ENCODE data around the gene C19orf25.

C19orf25 gene

GRCh38 chr19:1466461-1467214 lies 12.4 kb downstream of the C19orf25 start:
- no peak for DNase-seq (ENCODE audit: low read depth)

DNA sequence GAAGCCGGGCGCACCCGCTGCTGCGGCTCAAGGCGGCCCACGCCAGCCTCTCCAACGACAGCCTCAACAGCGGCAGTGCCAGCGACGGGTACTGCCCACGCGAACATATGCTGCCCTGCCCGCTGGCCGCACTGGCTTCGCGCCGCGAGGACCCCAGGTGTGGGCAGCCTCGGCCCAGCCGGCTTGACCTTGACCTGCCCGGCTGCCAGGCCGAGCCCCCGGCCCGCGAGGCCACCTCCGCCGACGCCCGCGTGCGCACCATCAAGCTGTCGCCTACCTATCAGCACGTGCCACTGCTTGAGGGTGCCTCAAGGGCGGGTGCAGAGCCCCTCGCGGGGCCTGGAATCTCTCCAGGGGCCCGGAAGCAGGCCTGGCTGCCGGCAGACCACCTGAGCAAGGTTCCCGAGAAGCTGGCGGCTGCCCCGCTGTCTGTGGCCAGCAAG lies 13.0 kb downstream of the C19orf25 start:
- DNase-seq (ENCODE audit: low read depth) = no peak

- peak; percentile 43 for DNase-seq (ENCODE audit: low read depth)
Observed at GRCh38 chr19:1465191-1466016, 13.6 kb downstream of the C19orf25 start.

DNA sequence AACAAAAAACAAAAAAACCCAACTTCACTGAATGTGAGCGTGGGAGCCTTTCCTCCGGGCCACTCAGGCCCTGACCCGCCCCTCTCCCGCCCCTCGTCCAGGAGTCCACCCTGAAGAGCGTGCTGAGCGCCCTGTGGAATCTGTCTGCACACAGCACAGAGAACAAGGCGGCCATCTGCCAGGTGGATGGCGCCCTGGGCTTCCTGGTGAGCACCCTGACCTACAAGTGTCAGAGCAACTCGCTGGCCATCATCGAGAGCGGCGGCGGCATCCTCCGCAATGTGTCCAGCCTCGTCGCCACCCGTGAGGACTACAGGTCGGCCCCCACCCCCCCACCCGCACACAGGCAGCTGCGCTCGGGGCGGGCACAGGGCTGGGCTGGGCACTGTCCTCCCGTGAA lies 17.2 kb downstream of the C19orf25 start:
- no peak for DNase-seq (ENCODE audit: low read depth)

DNA sequence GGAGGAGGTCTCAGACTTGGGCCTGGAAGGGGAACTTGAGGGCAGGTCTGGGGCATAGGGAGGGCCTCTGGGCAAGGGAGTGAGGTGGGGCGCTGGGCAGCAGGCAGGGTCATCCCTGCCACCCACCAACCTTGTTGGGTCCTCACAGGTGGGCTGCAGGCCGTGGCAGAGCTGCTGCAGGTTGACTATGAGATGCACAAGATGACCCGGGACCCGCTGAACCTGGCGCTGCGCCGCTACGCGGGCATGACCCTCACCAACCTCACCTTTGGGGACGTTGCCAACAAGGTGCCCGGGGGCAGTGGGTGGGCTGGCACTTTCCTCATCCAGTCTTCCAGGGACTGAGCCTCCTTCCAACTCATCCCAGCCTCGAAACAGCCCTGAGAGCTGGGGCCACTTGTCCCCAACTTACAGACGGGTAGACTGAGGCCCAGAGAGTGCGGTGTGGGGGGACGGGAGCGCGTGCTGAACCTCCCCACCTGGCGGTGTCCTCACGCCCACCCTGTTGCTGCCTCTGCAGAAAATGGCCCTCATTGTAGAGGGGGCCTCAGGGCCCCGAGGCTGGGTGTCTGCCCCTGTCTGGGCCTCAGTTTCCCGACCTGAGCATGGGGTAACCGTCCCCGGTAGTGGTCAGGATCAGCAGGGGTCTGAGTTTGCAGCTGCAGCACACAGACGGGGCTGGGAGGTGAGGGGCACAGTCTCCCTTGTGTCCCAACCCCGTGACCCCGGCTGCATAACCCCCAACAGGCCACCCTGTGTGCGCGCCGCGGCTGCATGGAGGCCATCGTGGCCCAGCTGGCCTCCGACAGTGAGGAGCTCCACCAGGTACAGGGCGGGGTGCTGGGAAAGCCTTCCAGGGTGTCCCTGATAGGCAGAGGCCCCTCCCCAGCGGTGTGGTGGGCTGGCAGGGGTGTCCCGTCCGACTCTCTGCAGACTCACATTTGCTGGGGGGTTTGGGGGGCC lies 18.7 kb downstream of the C19orf25 start:
- no peak for DNase-seq (ENCODE audit: low read depth)

- DNase-seq (ENCODE audit: low read depth) = no peak
Observed at GRCh38 chr19:1459479-1459878, 19.5 kb downstream of the C19orf25 start.

DNA sequence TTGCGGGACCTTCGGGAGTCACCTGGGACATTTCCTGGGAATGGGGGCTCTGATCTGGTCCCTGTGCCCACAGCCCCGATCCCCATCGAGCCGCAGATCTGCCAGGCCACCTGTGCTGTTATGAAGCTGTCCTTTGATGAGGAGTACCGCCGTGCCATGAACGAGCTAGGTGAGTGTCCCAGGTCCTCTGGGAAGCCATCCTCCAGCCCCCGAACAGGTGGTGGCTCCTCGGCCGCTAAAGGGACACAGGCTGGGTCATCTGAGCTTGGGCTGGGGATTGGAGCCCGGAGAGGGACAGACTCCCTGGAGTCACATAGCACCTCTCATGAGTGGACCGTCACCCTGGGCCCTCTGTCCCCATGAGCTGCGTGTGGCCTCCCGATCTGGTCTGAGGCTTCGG lies 21.1 kb downstream of the C19orf25 start:
- DNase-seq (ENCODE audit: low read depth) = no peak

- no peak for DNase-seq (ENCODE audit: low read depth)
Observed at GRCh38 chr19:1457031-1457739, 21.8 kb downstream of the C19orf25 start.

GRCh38 chr19:1456121-1456900 lies 22.7 kb downstream of the C19orf25 start:
- no peak for DNase-seq (ENCODE audit: low read depth)

DNA sequence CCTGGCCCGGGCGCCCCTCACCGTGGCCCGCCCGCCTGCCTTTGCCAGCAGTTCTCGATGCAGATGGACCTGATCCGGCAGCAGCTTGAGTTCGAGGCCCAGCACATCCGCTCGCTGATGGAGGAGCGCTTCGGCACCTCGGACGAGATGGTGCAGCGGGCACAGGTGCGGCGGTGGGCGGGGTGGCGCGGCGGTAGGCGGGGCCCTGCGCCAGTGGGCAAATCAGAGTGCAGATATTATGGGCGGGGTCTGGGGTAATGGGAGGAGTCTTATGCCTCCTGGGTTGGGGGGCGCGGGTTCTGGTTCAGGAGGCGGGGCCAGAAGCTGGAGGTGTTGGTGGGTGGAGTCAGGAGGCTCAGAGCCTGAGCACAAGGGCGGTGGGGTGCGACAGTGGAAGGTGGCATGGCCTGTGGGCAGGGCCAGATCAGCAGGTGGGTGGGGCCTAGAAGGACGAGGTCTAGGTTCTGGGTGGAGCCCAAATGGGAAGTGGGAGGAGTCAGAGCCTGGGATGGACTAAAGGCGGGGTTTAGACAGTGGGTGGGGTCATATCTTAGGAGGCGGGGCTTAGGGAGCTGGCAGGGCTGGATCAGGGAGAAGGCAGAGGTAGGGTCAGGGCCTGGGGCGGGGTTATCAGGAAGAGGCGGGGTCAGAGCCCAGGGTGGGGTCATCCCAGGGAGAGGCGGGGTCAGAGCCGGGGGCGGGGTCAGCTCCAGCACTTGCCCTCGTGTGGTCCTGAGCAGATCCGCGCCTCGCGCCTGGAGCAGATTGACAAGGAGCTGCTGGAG lies 23.5 kb downstream of the C19orf25 start:
- peak; percentile 45 for DNase-seq (ENCODE audit: low read depth)

GRCh38 chr19:1455002-1455335 lies 24.0 kb downstream of the C19orf25 start:
- no peak for DNase-seq (ENCODE audit: low read depth)

GRCh38 chr19:1453525-1454364 lies 25.3 kb downstream of the C19orf25 start:
- no peak for DNase-seq (ENCODE audit: low read depth)

DNA sequence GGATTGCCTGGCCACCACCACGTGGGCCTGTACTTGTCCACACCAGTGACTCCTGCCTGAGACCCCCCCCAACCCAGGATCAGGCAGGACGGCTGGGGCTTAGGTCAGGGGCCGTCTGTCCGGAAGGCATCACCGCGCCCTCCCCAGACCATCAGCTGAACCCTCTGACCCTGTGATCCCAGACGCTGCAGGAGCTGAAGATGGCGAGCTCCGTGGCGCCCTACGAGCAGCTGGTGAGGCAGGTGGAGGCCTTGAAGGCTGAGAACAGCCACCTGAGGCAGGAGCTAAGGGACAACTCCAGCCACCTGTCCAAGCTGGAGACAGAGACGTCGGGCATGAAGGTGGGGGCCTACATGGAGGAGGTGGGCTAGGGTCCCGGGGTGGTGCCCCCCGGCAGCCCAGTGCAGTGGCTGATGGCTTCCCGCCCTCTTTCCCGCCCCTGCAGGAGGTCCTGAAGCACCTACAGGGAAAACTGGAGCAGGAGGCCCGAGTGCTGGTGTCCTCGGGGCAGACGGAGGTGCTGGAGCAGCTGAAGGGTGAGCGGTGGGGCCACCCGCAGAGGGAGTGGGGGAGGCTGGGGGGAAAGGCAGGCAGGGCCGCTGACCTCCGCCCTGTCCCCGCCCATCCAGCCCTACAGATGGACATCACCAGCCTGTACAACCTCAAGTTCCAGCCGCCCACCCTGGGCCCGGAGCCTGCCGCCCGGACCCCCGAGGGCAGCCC lies 26.1 kb downstream of the C19orf25 start:
- DNase-seq (ENCODE audit: low read depth) = no peak

DNA sequence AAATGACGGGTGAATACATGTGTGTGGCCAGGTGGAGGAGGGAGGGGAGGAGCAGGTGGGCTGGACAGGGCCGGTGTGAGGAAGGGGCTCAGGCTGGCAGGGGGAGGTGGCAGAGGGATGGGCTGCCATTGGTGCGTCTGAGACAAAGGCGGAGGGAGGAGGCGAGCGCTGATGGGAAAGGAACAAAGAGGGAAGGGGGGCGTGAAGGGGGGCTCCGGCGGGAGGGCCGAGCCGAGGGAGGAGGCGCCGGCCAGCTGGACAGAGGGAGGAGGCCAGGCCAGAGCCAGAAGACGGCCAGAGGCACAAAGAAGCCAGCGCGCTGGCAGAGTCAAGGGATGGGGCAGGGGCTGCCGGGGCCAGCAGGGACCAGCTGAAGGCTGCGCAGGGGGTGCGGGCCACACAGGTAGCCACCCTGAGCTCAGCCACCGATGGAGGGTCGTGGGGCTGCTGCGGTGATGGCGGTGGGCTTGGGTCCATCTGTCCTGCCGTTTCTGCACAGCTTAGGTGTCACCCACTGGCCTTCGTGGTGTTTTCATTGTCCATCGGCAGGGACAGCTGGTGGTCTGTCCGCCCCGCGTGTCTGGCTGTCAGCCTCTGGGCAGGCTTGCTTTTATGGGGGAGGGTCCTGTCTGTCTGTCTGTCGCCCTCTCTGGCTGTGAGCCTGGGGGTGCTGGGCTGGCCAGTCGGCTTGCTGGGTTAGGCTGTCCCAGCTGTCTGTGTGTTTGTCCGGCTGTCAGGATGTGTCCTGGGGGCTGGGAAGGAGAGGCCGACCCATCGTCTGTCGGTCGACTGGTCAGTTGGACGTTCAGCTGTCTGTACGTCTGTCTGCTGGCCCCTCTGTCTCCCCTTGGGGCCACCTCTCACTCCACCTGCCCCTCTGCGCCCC lies 26.9 kb downstream of the C19orf25 start:
- no peak for DNase-seq (ENCODE audit: low read depth)

- no peak for DNase-seq (ENCODE audit: low read depth)
Observed at GRCh38 chr19:1450735-1451731, 28.0 kb downstream of the C19orf25 start.
